ENCODE results near the gene ATG3. TPM values are rescaled to one million over a fixed set of nuclear protein-coding genes. Genes with fewer than 3 reads are reported as not detected.

ATG3 gene
- polyA plus RNA-seq, 1 experiment = 60.7 TPM

DNA sequence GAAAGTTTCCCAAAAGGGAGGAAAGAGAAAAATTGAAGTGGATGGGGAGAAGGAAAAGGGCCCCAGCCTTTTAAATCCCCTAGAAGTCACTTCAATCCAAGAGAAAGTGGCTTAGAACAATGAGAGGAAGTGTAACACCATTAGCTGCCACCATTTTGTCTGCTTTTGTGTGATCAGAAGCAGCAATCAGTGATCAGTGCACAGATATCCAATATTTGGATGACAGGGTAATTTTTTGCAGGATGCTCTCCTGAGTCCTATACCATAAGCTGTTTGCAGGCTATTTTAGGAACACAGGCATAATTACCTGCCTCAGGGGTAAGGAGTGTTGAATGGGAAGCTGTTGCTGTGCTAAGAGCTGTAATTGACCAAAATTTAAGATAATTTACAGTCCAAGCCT, 31.5 kb upstream of the ATG3 start:
- Histone ChIP-seq H3K27me3 (ENCODE audit: control insufficient read depth, insufficient read depth, low read length) (no peaks in the 10 kb centered on the region), H3K9me3 (ENCODE audit: control insufficient read depth, insufficient read depth, low read length) (no peaks in the 10 kb centered on the region), H3K27ac (ENCODE audit: low read depth, low read length) (no peak overlapping the region), H3K4me3 (ENCODE audit: low read depth, low read length) (no peak overlapping the region)
- CTCF ChIA-PET = interaction anchor here (0.6 to 1.7 kb wide), 2 partner anchors 11 to 39 kb away, joined by 3 to 8 read pairs; no protein-coding TSS in a partner anchor
- TF ChIP-seq, protein P1, sequence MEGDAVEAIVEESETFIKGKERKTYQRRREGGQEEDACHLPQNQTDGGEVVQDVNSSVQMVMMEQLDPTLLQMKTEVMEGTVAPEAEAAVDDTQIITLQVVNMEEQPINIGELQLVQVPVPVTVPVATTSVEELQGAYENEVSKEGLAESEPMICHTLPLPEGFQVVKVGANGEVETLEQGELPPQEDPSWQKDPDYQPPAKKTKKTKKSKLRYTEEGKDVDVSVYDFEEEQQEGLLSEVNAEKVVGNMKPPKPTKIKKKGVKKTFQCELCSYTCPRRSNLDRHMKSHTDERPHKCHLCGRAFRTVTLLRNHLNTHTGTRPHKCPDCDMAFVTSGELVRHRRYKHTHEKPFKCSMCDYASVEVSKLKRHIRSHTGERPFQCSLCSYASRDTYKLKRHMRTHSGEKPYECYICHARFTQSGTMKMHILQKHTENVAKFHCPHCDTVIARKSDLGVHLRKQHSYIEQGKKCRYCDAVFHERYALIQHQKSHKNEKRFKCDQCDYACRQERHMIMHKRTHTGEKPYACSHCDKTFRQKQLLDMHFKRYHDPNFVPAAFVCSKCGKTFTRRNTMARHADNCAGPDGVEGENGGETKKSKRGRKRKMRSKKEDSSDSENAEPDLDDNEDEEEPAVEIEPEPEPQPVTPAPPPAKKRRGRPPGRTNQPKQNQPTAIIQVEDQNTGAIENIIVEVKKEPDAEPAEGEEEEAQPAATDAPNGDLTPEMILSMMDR (IDR thresholded peaks at IDR 0.05; ENCODE audit: low read depth, low read length) = no peak
- DNase-seq (ENCODE audit: low read depth, low spot score) = no peak
- POLR2A ChIA-PET = no interaction called here

DNA sequence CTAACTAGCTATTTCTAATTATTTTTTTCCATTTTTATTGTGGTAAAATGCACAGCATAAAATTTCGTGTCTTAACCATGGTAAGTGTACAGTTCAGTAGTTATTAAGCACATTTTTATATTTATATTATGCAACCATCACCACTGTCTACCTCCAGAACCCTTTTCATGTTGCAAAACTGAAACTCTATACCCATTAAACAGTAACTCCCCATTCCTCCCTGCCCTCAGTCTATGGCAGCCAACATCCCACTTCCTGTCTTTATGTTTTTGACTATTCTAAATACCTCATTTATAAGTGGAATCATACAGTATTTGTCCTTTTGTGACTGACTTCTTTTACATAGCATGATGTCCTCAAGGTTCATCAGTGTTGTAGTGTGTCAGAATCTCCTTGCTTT, 25.6 kb upstream of the ATG3 start:
- POLR2A ChIA-PET = no interaction called here
- no peak overlapping the region for H3K27ac ChIP-seq (ENCODE audit: low read depth, low read length)
- no peaks in the 10 kb centered on the region for H3K27me3 ChIP-seq (ENCODE audit: control insufficient read depth, insufficient read depth, low read length)
- no peaks in the 10 kb centered on the region for H3K9me3 ChIP-seq (ENCODE audit: control insufficient read depth, insufficient read depth, low read length)
- CTCF ChIA-PET = no interaction called here
- H3K4me3 ChIP-seq (ENCODE audit: low read depth, low read length) = no peak overlapping the region
- DNase-seq (ENCODE audit: low read depth, low spot score) = no peak
- TF ChIP-seq, protein P1 (IDR thresholded peaks at IDR 0.05; ENCODE audit: low read depth, low read length) = no peak

DNA sequence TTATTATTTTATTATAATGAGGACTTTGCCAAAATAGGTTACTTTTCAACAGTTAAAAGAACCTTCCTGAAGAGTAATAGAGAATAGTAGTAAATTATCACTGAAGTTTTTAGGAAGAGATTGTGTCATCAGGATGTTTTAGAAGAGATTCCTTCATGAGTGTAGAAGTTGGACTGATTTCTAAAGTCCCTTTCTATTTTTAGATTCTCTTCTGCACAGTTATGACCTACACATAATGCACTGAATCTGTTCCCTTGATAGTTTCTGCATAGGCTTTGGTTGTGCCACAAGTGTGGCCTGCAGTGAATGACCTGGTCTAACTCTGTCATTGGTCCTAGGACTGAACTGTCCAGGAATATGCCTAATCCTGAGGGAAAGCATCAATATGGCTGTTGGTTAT, 24.0 kb upstream of the ATG3 start:
- Histone ChIP-seq H3K9me3 (ENCODE audit: control insufficient read depth, insufficient read depth, low read length) (no peaks in the 10 kb centered on the region), H3K27me3 (ENCODE audit: control insufficient read depth, insufficient read depth, low read length) (no peaks in the 10 kb centered on the region), H3K4me3 (ENCODE audit: low read depth, low read length) (no peak overlapping the region), H3K27ac (ENCODE audit: low read depth, low read length) (no peak overlapping the region)
- TF ChIP-seq, protein P1 (IDR thresholded peaks at IDR 0.05; ENCODE audit: low read depth, low read length) = no peak
- ChIA-PET POLR2A (no interaction called here), CTCF (no interaction called here)
- no peak for DNase-seq (ENCODE audit: low read depth, low spot score)

DNA sequence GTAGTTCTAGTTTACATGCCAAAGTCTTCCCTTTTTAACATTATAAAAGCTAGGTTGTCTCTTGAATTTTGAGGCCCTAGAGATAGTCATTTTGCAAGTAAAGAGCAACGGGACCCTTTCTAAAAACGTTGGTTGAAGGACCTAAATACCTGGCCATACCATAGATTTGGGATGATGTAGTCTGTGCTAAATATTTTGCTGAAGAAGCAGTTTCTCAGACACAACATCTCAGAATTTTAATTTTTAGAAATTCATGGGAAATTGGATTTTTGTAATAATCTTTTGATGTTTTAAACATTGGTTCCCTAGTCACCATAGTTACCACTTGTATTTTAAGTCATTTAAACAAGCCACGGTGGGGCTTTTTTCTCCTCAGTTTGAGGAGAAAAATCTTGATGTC, 21.3 kb upstream of the ATG3 start:
- TF ChIP-seq, protein P1 (IDR thresholded peaks at IDR 0.05; ENCODE audit: low read depth, low read length) = no peak
- POLR2A ChIA-PET = interaction anchor here (0.5 to 1.1 kb wide), 2 partner anchors 53 to 112 kb away, joined by 4 read pairs; no protein-coding TSS in a partner anchor
- H3K27ac ChIP-seq (ENCODE audit: low read depth, low read length) = no peak overlapping the region
- CTCF ChIA-PET = interaction anchor here (0.8 to 3.2 kb wide), 28 partner anchors 8 to 994 kb away, joined by 3 to 37 read pairs (median 8); partner anchors contain the start of genes CCDC80, GTPBP8 and SLC9C1
- H3K4me3 ChIP-seq (ENCODE audit: low read depth, low read length) = no peak overlapping the region
- no peaks in the 10 kb centered on the region for H3K9me3 ChIP-seq (ENCODE audit: control insufficient read depth, insufficient read depth, low read length)
- H3K27me3 ChIP-seq (ENCODE audit: control insufficient read depth, insufficient read depth, low read length) = no peaks in the 10 kb centered on the region
- DNase-seq (ENCODE audit: low read depth, low spot score) = no peak

DNA sequence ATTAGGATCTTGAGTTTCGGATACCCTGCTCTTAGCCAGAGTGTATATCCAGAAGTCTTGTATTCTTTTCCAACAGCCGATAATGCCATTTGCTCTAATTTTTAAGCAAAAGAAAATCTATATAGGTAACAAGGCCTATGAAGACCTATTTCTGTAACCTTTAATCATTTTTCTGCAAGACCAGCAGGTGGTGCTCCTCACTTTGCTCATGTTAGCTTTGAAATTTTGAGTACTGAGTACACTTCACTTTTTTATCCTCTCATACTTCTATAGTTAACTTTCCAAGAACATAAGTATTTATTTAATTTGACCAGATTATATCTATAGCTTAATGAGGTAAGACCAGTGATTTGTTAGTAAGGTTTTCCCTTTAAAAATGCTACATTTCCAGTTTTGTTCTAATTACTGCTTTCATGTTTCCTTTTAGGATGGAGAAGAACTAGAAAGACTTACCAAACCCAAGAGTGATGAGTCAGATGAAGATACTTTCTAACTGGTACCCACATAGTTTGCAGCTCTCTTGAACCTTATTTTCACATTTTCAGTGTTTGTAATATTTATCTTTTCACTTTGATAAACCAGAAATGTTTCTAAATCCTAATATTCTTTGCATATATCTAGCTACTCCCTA, 20.6 kb upstream of the ATG3 start:
- H3K27ac ChIP-seq (ENCODE audit: low read depth, low read length) = no peak overlapping the region
- ChIA-PET POLR2A (interaction anchor here (0.5 to 1.4 kb wide), 4 partner anchors 53 to 113 kb away, joined by 3 to 6 read pairs (median 4); no protein-coding TSS in a partner anchor), CTCF (interaction anchor here (0.7 to 3.2 kb wide), 46 partner anchors 8 to 1163 kb away, joined by 3 to 37 read pairs (median 5); partner anchors contain the start of genes ATG3, CCDC80, CD200R1 and GTPBP8)

More for the DNA sequence above, 20.6 kb upstream of the ATG3 start:
- DNase-seq (ENCODE audit: low read depth, low spot score) = peak; percentile 55
- TF ChIP-seq, protein P1 (IDR thresholded peaks at IDR 0.05; ENCODE audit: low read depth, low read length) = peak; percentile 73
- Histone ChIP-seq H3K9me3 (ENCODE audit: control insufficient read depth, insufficient read depth, low read length) (no peaks in the 10 kb centered on the region), H3K4me3 (ENCODE audit: low read depth, low read length) (no peak overlapping the region), H3K27me3 (ENCODE audit: control insufficient read depth, insufficient read depth, low read length) (no peaks in the 10 kb centered on the region)
